Tibial nerve (tissue), 4 donors: ENCODE results near the gene DTWD1. TPM values are rescaled to one million over a fixed set of nuclear protein-coding genes. Genes with fewer than 3 reads are reported as not detected.
A peak's percentile ranks its signal among the peaks of the same experiment; 100 is the strongest.

ENCODE experiments used
- DNase-seq, 2 donors: peaks; one replicate each; pipeline ENCODE4 v3.0.0-alpha.2; 2019; ENCODE audit warnings: low spot score in 2 of 2
- H3K27ac ChIP-seq, 4 donors: fragments of 200-600 bp; sonication (generic) in 3 of 4; one replicate each; pipeline ENCODE4 v1.5.1; 2017 to 2019; ENCODE audit warnings: mild to moderate bottlenecking in 1 of 4
- H3K27me3 ChIP-seq, 2 donors: fragments of 200-600 bp; sonication (generic) in 1 of 2; one replicate each; pipeline versions ENCODE4 v1.5.1 to v1.6.0; 2017 to 2019
- H3K36me3 ChIP-seq, 3 donors: fragments of 200-600 bp; sonication (generic); one replicate each; pipeline ENCODE4 v1.5.1; 2018 to 2019
- H3K4me1 ChIP-seq, 4 donors: fragments of 200-600 bp; sonication (generic) in 3 of 4; one replicate each; pipeline ENCODE4 v1.5.1; 2017 to 2019
- H3K4me3 ChIP-seq, 4 donors: fragments of 200-600 bp; sonication (generic) in 3 of 4; one replicate each; pipeline ENCODE4 v1.5.1; 2017 to 2019; ENCODE audit warnings: mild to moderate bottlenecking in 1 of 4, moderate library complexity in 1 of 4
- H3K9me3 ChIP-seq, 4 donors: fragments of 200-600 bp; sonication (generic) in 3 of 4; one replicate each; pipeline ENCODE4 v1.5.1; 2017 to 2019
- EP300 ChIP-seq, 2 donors: sonication (generic); formaldehyde crosslinking; IDR thresholded peaks; one replicate each; pipeline ENCODE4 v1.6.1; 2017; ENCODE audit warnings: antibody characterized with exemption in 2 of 2, mild to moderate bottlenecking in 1 of 2
- POLR2A ChIP-seq, 2 donors: fragments of 450-650 bp; IDR thresholded peaks; one replicate each; pipeline ENCODE4 v1.6.1; 2017; ENCODE audit warnings: antibody characterized with exemption in 2 of 2, mild to moderate bottlenecking in 2 of 2, moderate library complexity in 2 of 2
- WGBS, 2 donors: methylation state at CpG; one replicate each; pipeline ENCODE4 v1.1.5; 2018; 5-methylcytosine and 5-hydroxymethylcytosine counted together
- total RNA-seq, 4 donors: library from RNA; depleted of rRNA; stranded (reverse); fragments of >200 nt; gene quantifications; one replicate each; pipeline ENCODE4 v1.1.0, GENCODE V29; 2016
- TF ChIP-seq, protein P1 (sequence below), 5 experiments: fragments of 200-600 bp in 3 of 5; fragments of 450-650 bp in 2 of 5; sonication (generic) in 3 of 5; IDR thresholded peaks; one replicate each; pipeline ENCODE4 v1.5.1; 2016 to 2019; ENCODE audit warnings: antibody characterized with exemption in 5 of 5, mild to moderate bottlenecking in 3 of 5, moderate library complexity in 2 of 5

Gene DTWD1
- total RNA-seq, 4 donors from 2014 or later: 16.1 to 42.9 (median 18.3) TPM

GRCh38 chr15:49645941-49646340, 25.1 kb downstream of the DTWD1 start:
- H3K27me3 ChIP-seq: no peaks in the 10 kb centered on the region
- peaks cover 0 to 24% (median 0%) of the 10 kb centered on the region in 3 donors for H3K36me3 ChIP-seq
- no peak overlapping the region for H3K4me3 ChIP-seq
- peak overlapping the region in 2 of 4 donors; percentile 41 to 60 for H3K27ac ChIP-seq
- peak in 1 of 2 donors; percentile 21 for DNase-seq
- TF ChIP-seq POLR2A (IDR thresholded peaks at IDR 0.05) (no peak), EP300 (IDR thresholded peaks at IDR 0.05) (no peak)
- TF ChIP-seq, protein P1, sequence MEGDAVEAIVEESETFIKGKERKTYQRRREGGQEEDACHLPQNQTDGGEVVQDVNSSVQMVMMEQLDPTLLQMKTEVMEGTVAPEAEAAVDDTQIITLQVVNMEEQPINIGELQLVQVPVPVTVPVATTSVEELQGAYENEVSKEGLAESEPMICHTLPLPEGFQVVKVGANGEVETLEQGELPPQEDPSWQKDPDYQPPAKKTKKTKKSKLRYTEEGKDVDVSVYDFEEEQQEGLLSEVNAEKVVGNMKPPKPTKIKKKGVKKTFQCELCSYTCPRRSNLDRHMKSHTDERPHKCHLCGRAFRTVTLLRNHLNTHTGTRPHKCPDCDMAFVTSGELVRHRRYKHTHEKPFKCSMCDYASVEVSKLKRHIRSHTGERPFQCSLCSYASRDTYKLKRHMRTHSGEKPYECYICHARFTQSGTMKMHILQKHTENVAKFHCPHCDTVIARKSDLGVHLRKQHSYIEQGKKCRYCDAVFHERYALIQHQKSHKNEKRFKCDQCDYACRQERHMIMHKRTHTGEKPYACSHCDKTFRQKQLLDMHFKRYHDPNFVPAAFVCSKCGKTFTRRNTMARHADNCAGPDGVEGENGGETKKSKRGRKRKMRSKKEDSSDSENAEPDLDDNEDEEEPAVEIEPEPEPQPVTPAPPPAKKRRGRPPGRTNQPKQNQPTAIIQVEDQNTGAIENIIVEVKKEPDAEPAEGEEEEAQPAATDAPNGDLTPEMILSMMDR (IDR thresholded peaks at IDR 0.05): no peak
- H3K4me1 ChIP-seq: peaks cover 0 to 23% (median 3%) of the 10 kb centered on the region in 4 donors
- H3K9me3 ChIP-seq: peaks cover 0 to 9% (median 0%) of the 10 kb centered on the region in 4 donors

- DNase-seq: no peak
- Histone ChIP-seq H3K27ac (no peak overlapping the region), H3K36me3 (peaks cover 0 to 20% (median 0%) of the 10 kb centered on the region in 3 donors), H3K9me3 (peaks cover 0 to 9% (median 0%) of the 10 kb centered on the region in 4 donors), H3K4me1 (peaks cover 0 to 23% (median 3%) of the 10 kb centered on the region in 4 donors), H3K4me3 (no peak overlapping the region), H3K27me3 (no peaks in the 10 kb centered on the region)
- TF ChIP-seq POLR2A (IDR thresholded peaks at IDR 0.05) (no peak), EP300 (IDR thresholded peaks at IDR 0.05) (no peak)
- TF ChIP-seq, protein P1 (IDR thresholded peaks at IDR 0.05): no peak
- 90 to 97% methylated on average over 2 of the region's 2 CpGs for WGBS, 2 donors
Observed at GRCh38 chr15:49646891-49647290, 26.0 kb downstream of the DTWD1 start.

- no peak for DNase-seq
- Histone ChIP-seq H3K4me3 (no peak overlapping the region), H3K27me3 (no peaks in the 10 kb centered on the region), H3K9me3 (peaks cover 0 to 30% (median 9%) of the 10 kb centered on the region in 4 donors), H3K36me3 (peaks cover 0 to 11% (median 0%) of the 10 kb centered on the region in 3 donors), H3K4me1 (peaks cover 0 to 13% (median 3%) of the 10 kb centered on the region in 4 donors), H3K27ac (no peak overlapping the region)
- TF ChIP-seq EP300 (IDR thresholded peaks at IDR 0.05) (no peak), POLR2A (IDR thresholded peaks at IDR 0.05) (no peak)
- TF ChIP-seq, protein P1 (IDR thresholded peaks at IDR 0.05): no peak
- 98 to 100% methylated on average over 1 of the region's 1 CpG for WGBS, 2 donors
Observed at GRCh38 chr15:49649987-49650386, 29.1 kb downstream of the DTWD1 start.

DNA sequence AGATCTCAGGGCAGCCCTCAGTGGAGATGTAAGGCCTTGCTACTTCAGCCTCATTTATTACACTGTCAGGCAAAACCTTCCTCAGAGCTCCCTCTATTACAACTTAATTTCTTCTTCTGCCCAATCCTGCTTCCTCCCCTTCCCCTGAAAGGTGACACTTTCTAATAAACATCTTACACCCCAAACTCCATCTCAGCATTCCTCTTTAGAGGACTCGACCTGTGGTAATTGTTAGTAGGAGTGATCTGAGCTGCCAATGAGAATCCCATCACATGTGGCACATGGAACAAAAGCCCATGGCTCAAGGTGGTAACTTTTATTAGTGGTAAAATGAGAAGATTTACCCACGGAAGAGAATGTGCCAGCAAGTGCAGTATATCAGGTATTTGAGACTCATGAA, 29.8 kb downstream of the DTWD1 start:
- Histone ChIP-seq H3K27ac (no peak overlapping the region), H3K36me3 (peaks cover 0 to 11% (median 0%) of the 10 kb centered on the region in 3 donors), H3K4me1 (peaks cover 0 to 6% (median 2%) of the 10 kb centered on the region in 4 donors), H3K4me3 (no peak overlapping the region), H3K9me3 (peaks cover 0 to 30% (median 9%) of the 10 kb centered on the region in 4 donors), H3K27me3 (no peaks in the 10 kb centered on the region)
- TF ChIP-seq POLR2A (IDR thresholded peaks at IDR 0.05) (no peak), EP300 (IDR thresholded peaks at IDR 0.05) (no peak)
- TF ChIP-seq, protein P1 (IDR thresholded peaks at IDR 0.05): no peak
- DNase-seq: no peak
- 78 to 80% methylated on average over 2 of the region's 2 CpGs for WGBS, 2 donors

DNA sequence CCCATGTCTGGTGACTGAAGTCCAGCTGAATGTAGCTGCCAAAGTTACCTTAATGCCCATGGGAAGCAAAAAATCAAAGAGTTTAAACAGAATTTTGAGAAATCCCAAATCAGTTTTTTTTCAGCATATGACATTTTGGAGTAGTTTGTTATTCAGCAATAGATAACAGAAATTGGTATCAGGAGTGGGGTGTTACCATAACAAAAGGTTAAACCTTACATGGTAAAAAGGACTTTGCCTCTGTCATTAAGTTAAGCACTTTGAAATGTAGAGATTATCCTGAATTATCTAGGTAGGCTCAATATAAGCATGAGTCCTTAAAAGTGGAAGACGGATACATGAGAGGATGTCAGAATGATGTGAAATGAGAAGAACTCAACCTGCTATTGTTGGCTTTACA, 32.1 kb downstream of the DTWD1 start:
- no peak overlapping the region for H3K4me3 ChIP-seq
- peaks cover 0 to 26% (median 9%) of the 10 kb centered on the region in 4 donors for H3K9me3 ChIP-seq
- H3K27me3 ChIP-seq: no peaks in the 10 kb centered on the region
- no peak for TF ChIP-seq EP300 (IDR thresholded peaks at IDR 0.05)
- no peak for TF ChIP-seq POLR2A (IDR thresholded peaks at IDR 0.05)
- TF ChIP-seq, protein P1 (IDR thresholded peaks at IDR 0.05): no peak
- DNase-seq: no peak
- 98 to 100% methylated on average over 1 of the region's 1 CpG for WGBS, 2 donors
- no peak overlapping the region for H3K27ac ChIP-seq
- no peaks in the 10 kb centered on the region for H3K36me3 ChIP-seq
- peaks cover 0 to 5% (median 0%) of the 10 kb centered on the region in 4 donors for H3K4me1 ChIP-seq
